Esophagus squamous epithelium (tissue), 4 donors: ENCODE results near the gene TMA7.

Experiments used
- POLR2A ChIP-seq, 4 donors: fragments of 450-650 bp; IDR thresholded peaks; one replicate each; pipeline ENCODE4 v1.6.1; 2017; ENCODE audit warnings: antibody characterized with exemption in 4 of 4, mild to moderate bottlenecking in 4 of 4, moderate library complexity in 3 of 4
- TF ChIP-seq, protein P1 (sequence below), 6 experiments: fragments of 450-650 bp in 4 of 6; fragments of 200-600 bp in 2 of 6; sonication (generic) in 2 of 6; IDR thresholded peaks; one replicate each; pipeline ENCODE4 v1.5.1; 2016 to 2019; ENCODE audit warnings: antibody characterized with exemption in 6 of 6, mild to moderate bottlenecking in 4 of 6, moderate library complexity in 4 of 6

DNA sequence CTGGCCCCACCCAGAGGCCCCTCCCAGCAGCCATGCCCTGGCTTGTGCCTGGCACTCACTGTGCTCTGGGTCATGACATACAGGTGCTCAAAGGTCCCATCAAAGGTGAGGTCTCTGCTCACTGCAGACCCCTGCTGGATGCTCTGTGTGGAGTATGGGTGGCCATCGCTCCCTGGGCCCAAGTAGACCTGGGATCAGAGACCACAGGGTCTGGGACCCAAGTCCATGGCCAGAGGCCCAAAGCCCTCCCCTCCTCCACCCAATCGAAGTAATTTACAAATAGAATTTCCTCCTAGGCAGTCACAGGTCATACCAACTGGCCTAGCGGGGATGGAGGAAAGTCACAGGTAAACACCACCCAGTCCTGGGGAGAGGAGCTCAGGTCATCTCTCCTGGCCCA, 17.8 kb upstream of the TMA7 start:
- TF ChIP-seq, protein P1, sequence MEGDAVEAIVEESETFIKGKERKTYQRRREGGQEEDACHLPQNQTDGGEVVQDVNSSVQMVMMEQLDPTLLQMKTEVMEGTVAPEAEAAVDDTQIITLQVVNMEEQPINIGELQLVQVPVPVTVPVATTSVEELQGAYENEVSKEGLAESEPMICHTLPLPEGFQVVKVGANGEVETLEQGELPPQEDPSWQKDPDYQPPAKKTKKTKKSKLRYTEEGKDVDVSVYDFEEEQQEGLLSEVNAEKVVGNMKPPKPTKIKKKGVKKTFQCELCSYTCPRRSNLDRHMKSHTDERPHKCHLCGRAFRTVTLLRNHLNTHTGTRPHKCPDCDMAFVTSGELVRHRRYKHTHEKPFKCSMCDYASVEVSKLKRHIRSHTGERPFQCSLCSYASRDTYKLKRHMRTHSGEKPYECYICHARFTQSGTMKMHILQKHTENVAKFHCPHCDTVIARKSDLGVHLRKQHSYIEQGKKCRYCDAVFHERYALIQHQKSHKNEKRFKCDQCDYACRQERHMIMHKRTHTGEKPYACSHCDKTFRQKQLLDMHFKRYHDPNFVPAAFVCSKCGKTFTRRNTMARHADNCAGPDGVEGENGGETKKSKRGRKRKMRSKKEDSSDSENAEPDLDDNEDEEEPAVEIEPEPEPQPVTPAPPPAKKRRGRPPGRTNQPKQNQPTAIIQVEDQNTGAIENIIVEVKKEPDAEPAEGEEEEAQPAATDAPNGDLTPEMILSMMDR (IDR thresholded peaks at IDR 0.05): peak in 1 of 6 experiments; percentile 7
- no peak for TF ChIP-seq POLR2A (IDR thresholded peaks at IDR 0.05)
